SU-DHL-6 (cell line): ENCODE results near the gene TEX22.

Experiments
- H2AFZ ChIP-seq: fragments of 200-600 bp; sonication (generic); 2 replicates; pipeline ENCODE4 v1.6.1; 2014; ENCODE audit warnings: low read depth, mild to moderate bottlenecking, moderate library complexity, mixed read lengths, antibody characterized with exemption, low read length; ENCODE audit not compliant: severe bottlenecking
- H3F3A ChIP-seq: fragments of 200-600 bp; shearing (Covaris generic); 2 replicates; pipeline ENCODE4 v1.6.0; 2016; ENCODE audit warnings: antibody characterized with exemption, mild to moderate bottlenecking; ENCODE audit not compliant: insufficient read depth
- H3K27ac ChIP-seq: fragments of 200-600 bp; sonication (generic); 2 replicates; pipeline ENCODE4 v1.5.1; 2016; ENCODE audit warnings: low read depth, mild to moderate bottlenecking, low read length, moderate library complexity, mixed read lengths
- H3K27me3 ChIP-seq: fragments of 200-600 bp; sonication (generic), shearing (Covaris generic); 2 replicates; pipeline ENCODE4 v1.6.0; 2014; ENCODE audit warnings: mild to moderate bottlenecking, low read length
- H3K36me3 ChIP-seq: fragments of 200-600 bp; sonication (generic); 2 replicates; pipeline ENCODE4 v1.6.1; 2014; ENCODE audit warnings: mild to moderate bottlenecking, low read length, mixed read lengths
- H3K4me2 ChIP-seq: fragments of 300-600, 200-600 bp; shearing (Covaris generic), sonication (generic); 2 replicates; pipeline ENCODE4 v1.6.0; 2014; ENCODE audit warnings: low read length, low read depth, mild to moderate bottlenecking; ENCODE audit not compliant: poor library complexity, severe bottlenecking
- H3K4me3 ChIP-seq: fragments of 200-600 bp; sonication (generic); 2 replicates; pipeline ENCODE4 v1.5.1; 2014; ENCODE audit warnings: antibody characterized with exemption, low read length, mild to moderate bottlenecking, mixed read lengths; ENCODE audit not compliant: insufficient read depth, poor library complexity, severe bottlenecking
- H3K79me2 ChIP-seq: fragments of 200-600 bp; sonication (generic); 2 replicates; pipeline ENCODE4 v1.6.1; 2014; ENCODE audit warnings: mild to moderate bottlenecking, low read length, moderate library complexity; ENCODE audit not compliant: insufficient read depth
- H3K9ac ChIP-seq: fragments of 200-600 bp; sonication (generic); 2 replicates; pipeline ENCODE4 v1.7.0; 2014; ENCODE audit warnings: mild to moderate bottlenecking, low read length
- H3K9me2 ChIP-seq: fragments of 200-600 bp; sonication (generic); replicated peaks from 2 replicates; pipeline ENCODE4 v1.6.1; 2014; ENCODE audit warnings: low read length; ENCODE audit not compliant: insufficient read depth
- H3K9me3 ChIP-seq: fragments of 200-600 bp; sonication (generic); 2 replicates; pipeline ENCODE4 v1.6.1; 2014; ENCODE audit warnings: low read length, mixed read lengths; ENCODE audit not compliant: insufficient read depth
- H4K20me1 ChIP-seq: fragments of 200-600 bp; sonication (generic); 2 replicates; pipeline ENCODE4 v1.6.1; 2014; ENCODE audit warnings: low read depth, mild to moderate bottlenecking, antibody characterized with exemption, low read length, moderate library complexity, mixed read lengths
- EZH2phosphoT487 ChIP-seq: fragments of 200-600 bp; sonication (generic), shearing (Covaris generic); conservative IDR thresholded peaks from 2 replicates; pipeline ENCODE4 v1.6.1; 2018; ENCODE audit warnings: mild to moderate bottlenecking, antibody characterized with exemption, low read length, moderate library complexity, mixed read lengths
- TF ChIP-seq, protein P1 (sequence below): fragments of 200-600 bp; sonication (generic); IDR thresholded peaks from one replicate; pipeline ENCODE4 v1.5.1; 2017; ENCODE audit warnings: antibody characterized with exemption, mild to moderate bottlenecking, low read length, moderate library complexity; ENCODE audit not compliant: insufficient read depth, poor library complexity, severe bottlenecking

Gene TEX22

GRCh38 chr14:105380756-105381155, 17.6 kb upstream of the TEX22 start:
- Histone ChIP-seq H2AFZ (no peak overlapping the region), H3K9me3 (no peaks in the 10 kb centered on the region), H3K36me3 (no peaks in the 10 kb centered on the region)

DNA sequence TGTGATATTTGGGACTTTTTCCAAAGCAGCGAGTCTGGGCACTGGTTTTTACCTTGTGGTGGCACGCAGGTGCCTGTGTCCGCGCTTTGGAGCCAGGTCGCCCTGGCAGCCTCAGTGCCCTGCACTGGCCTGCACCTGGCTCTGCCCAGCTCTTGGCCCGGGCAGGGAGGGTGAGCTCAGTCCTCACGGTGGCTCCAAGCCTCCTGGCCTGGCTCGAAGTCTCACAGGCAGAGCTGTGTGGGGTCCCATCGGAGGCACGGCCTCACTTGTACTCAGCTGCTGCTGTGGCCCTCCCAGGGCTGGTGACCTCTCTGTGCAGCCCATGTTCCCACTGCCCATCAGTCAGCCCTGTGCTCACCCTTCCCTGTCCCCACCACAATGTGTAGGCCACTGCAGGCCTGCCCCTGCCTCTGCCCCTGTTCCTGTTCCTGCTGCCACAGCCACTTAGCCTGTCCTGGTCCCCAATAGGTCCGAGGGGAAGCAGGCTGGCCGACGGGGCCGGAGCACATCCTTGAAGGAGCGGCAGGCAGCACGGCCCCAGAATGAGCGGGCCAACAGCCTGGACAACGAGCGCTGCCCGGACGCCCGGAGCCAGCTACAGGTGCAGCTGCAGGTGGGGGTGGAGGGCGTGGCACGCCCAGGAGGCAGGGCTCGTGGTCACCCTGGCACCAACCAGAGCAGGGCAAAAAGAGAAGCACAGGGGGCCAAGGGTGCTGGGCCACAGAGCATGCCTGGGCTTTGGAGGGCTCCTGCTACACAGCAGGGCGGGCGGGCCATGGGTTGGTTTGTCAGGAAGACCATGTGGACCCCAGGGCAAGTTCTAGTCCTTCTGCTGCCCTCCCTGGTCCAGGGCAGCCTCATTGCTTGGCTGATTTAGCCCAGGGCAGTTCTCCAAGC, 16.6 kb upstream of the TEX22 start:
- H3K27ac ChIP-seq: no peak overlapping the region

More at GRCh38 chr14:105380756-105381155, 17.6 kb upstream of the TEX22 start:
- H3K27ac ChIP-seq: no peak overlapping the region
- no peaks in the 10 kb centered on the region for H3K9me2 ChIP-seq
- H3K27me3 ChIP-seq: no peaks in the 10 kb centered on the region
- H3F3A ChIP-seq: no peaks in the 10 kb centered on the region
- H4K20me1 ChIP-seq: no peaks in the 10 kb centered on the region
- H3K79me2 ChIP-seq: no peaks in the 10 kb centered on the region
- H3K9ac ChIP-seq: no peak overlapping the region
- no peak overlapping the region for H3K4me3 ChIP-seq
- TF ChIP-seq, protein P1, sequence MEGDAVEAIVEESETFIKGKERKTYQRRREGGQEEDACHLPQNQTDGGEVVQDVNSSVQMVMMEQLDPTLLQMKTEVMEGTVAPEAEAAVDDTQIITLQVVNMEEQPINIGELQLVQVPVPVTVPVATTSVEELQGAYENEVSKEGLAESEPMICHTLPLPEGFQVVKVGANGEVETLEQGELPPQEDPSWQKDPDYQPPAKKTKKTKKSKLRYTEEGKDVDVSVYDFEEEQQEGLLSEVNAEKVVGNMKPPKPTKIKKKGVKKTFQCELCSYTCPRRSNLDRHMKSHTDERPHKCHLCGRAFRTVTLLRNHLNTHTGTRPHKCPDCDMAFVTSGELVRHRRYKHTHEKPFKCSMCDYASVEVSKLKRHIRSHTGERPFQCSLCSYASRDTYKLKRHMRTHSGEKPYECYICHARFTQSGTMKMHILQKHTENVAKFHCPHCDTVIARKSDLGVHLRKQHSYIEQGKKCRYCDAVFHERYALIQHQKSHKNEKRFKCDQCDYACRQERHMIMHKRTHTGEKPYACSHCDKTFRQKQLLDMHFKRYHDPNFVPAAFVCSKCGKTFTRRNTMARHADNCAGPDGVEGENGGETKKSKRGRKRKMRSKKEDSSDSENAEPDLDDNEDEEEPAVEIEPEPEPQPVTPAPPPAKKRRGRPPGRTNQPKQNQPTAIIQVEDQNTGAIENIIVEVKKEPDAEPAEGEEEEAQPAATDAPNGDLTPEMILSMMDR: no peak
- no peak for TF ChIP-seq EZH2phosphoT487
- no peak overlapping the region for H3K4me2 ChIP-seq

GRCh38 chr14:105382343-105383082, 15.8 kb upstream of the TEX22 start:
- H3K79me2 ChIP-seq: no peaks in the 10 kb centered on the region
- H3K9ac ChIP-seq: no peak overlapping the region
- H4K20me1 ChIP-seq: no peaks in the 10 kb centered on the region
- no peaks in the 10 kb centered on the region for H3F3A ChIP-seq
- no peaks in the 10 kb centered on the region for H3K9me2 ChIP-seq
- TF ChIP-seq, protein P1: no peak
- no peak for TF ChIP-seq EZH2phosphoT487
- no peak overlapping the region for H3K4me3 ChIP-seq
- H3K27me3 ChIP-seq: no peaks in the 10 kb centered on the region
- H3K27ac ChIP-seq: no peak overlapping the region
- no peak overlapping the region for H3K4me2 ChIP-seq
- H3K9me3 ChIP-seq: no peaks in the 10 kb centered on the region
- no peak overlapping the region for H2AFZ ChIP-seq
- no peaks in the 10 kb centered on the region for H3K36me3 ChIP-seq

More for the DNA sequence above, 16.6 kb upstream of the TEX22 start:
- H3K9me3 ChIP-seq: no peaks in the 10 kb centered on the region
- no peaks in the 10 kb centered on the region for H4K20me1 ChIP-seq
- no peaks in the 10 kb centered on the region for H3F3A ChIP-seq
- no peaks in the 10 kb centered on the region for H3K79me2 ChIP-seq
- H3K4me3 ChIP-seq: no peak overlapping the region
- H2AFZ ChIP-seq: no peak overlapping the region
- H3K27me3 ChIP-seq: no peaks in the 10 kb centered on the region
- TF ChIP-seq, protein P1: no peak
- no peak for TF ChIP-seq EZH2phosphoT487
- H3K9me2 ChIP-seq: no peaks in the 10 kb centered on the region
- H3K9ac ChIP-seq: no peak overlapping the region
- H3K4me2 ChIP-seq: no peak overlapping the region
- no peaks in the 10 kb centered on the region for H3K36me3 ChIP-seq
